ENCODE measurements around the gene BEND5. TPM values are rescaled to one million over a fixed set of nuclear protein-coding genes. Genes with fewer than 3 reads are reported as not detected.
A peak's percentile ranks its signal among the peaks of the same experiment; 100 is the strongest.

BEND5 gene
- total RNA-seq, 2 donors from 2014 or later: 0.35 to 5.3 TPM

- Mint-ChIP-seq H3K27ac (no peak overlapping the region), H3K4me3 (peak overlapping the region; percentile 51), H3K36me3 (ENCODE audit: low read depth) (peaks cover 6% of the 10 kb centered on the region), H3K4me1 (peaks cover 10% of the 10 kb centered on the region), H3K27me3 (peaks cover 40% of the 10 kb centered on the region), H3K9me3 (no peaks in the 10 kb centered on the region)
- no peak for ATAC-seq (replicated peaks)
Observed at GRCh38 chr1:48777219-48777895, 666 bp upstream of the BEND5 start.

- H3K9me3 Mint-ChIP-seq: no peaks in the 10 kb centered on the region
- ATAC-seq (replicated peaks): no peak
- H3K4me3 Mint-ChIP-seq: peak overlapping the region; percentile 61
- no peak overlapping the region for H3K27ac Mint-ChIP-seq
- peaks cover 45% of the 10 kb centered on the region for H3K27me3 Mint-ChIP-seq
- peaks cover 6% of the 10 kb centered on the region for H3K36me3 Mint-ChIP-seq (ENCODE audit: low read depth)
- H3K4me1 Mint-ChIP-seq: peaks cover 10% of the 10 kb centered on the region
Observed at GRCh38 chr1:48775831-48776392, 779 bp downstream of the BEND5 start.

GRCh38 chr1:48773133-48773532 is 3.6 kb downstream of the BEND5 start:
- peaks cover 6% of the 10 kb centered on the region for H3K36me3 Mint-ChIP-seq (ENCODE audit: low read depth)

GRCh38 chr1:48772211-48772610 is 4.5 kb downstream of the BEND5 start:
- Mint-ChIP-seq H3K4me3 (no peak overlapping the region), H3K27ac (no peak overlapping the region), H3K9me3 (no peaks in the 10 kb centered on the region), H3K27me3 (peaks cover 44% of the 10 kb centered on the region), H3K4me1 (peaks cover 6% of the 10 kb centered on the region), H3K36me3 (ENCODE audit: low read depth) (peaks cover 6% of the 10 kb centered on the region)
- ATAC-seq (replicated peaks): no peak

More at GRCh38 chr1:48773133-48773532, 3.6 kb downstream of the BEND5 start:
- Mint-ChIP-seq H3K4me1 (peaks cover 10% of the 10 kb centered on the region), H3K27me3 (peaks cover 43% of the 10 kb centered on the region), H3K27ac (no peak overlapping the region), H3K4me3 (no peak overlapping the region), H3K9me3 (no peaks in the 10 kb centered on the region)
- ATAC-seq (replicated peaks): peak; percentile 23

- Mint-ChIP-seq H3K27me3 (peaks cover 41% of the 10 kb centered on the region), H3K4me1 (peaks cover 5% of the 10 kb centered on the region), H3K9me3 (no peaks in the 10 kb centered on the region), H3K36me3 (ENCODE audit: low read depth) (peaks cover 6% of the 10 kb centered on the region), H3K27ac (no peak overlapping the region), H3K4me3 (no peak overlapping the region)
- ATAC-seq (replicated peaks): no peak
Observed at GRCh38 chr1:48771561-48771960, 5.1 kb downstream of the BEND5 start.

- no peak for ATAC-seq (replicated peaks)
- no peak overlapping the region for H3K4me3 Mint-ChIP-seq
- no peaks in the 10 kb centered on the region for H3K36me3 Mint-ChIP-seq (ENCODE audit: low read depth)
Observed at GRCh38 chr1:48767975-48768510, 8.6 kb downstream of the BEND5 start.

GRCh38 chr1:48765335-48765734 is 11.4 kb downstream of the BEND5 start:
- Mint-ChIP-seq H3K27ac (no peak overlapping the region), H3K4me1 (no peaks in the 10 kb centered on the region), H3K27me3 (peaks cover 16% of the 10 kb centered on the region), H3K9me3 (peaks cover 7% of the 10 kb centered on the region), H3K4me3 (no peak overlapping the region), H3K36me3 (ENCODE audit: low read depth) (no peaks in the 10 kb centered on the region)
- no peak for ATAC-seq (replicated peaks)

More at GRCh38 chr1:48767975-48768510, 8.6 kb downstream of the BEND5 start:
- Mint-ChIP-seq H3K27ac (no peak overlapping the region), H3K4me1 (no peaks in the 10 kb centered on the region), H3K27me3 (peaks cover 34% of the 10 kb centered on the region), H3K9me3 (peaks cover 7% of the 10 kb centered on the region)

GRCh38 chr1:48761986-48762385 is 14.7 kb downstream of the BEND5 start:
- no peak overlapping the region for H3K4me3 Mint-ChIP-seq
- H3K4me1 Mint-ChIP-seq: no peaks in the 10 kb centered on the region
- ATAC-seq (replicated peaks): no peak

GRCh38 chr1:48761411-48761810 is 15.3 kb downstream of the BEND5 start:
- Mint-ChIP-seq H3K27ac (no peak overlapping the region), H3K36me3 (ENCODE audit: low read depth) (peaks cover 6% of the 10 kb centered on the region), H3K4me1 (no peaks in the 10 kb centered on the region), H3K4me3 (no peak overlapping the region), H3K27me3 (peaks cover 13% of the 10 kb centered on the region), H3K9me3 (peaks cover 7% of the 10 kb centered on the region)
- no peak for ATAC-seq (replicated peaks)

More at GRCh38 chr1:48761986-48762385, 14.7 kb downstream of the BEND5 start:
- peaks cover 13% of the 10 kb centered on the region for H3K27me3 Mint-ChIP-seq
- peaks cover 6% of the 10 kb centered on the region for H3K36me3 Mint-ChIP-seq (ENCODE audit: low read depth)
- peaks cover 7% of the 10 kb centered on the region for H3K9me3 Mint-ChIP-seq
- H3K27ac Mint-ChIP-seq: no peak overlapping the region

GRCh38 chr1:48760857-48761256 is 15.8 kb downstream of the BEND5 start:
- Mint-ChIP-seq H3K4me1 (no peaks in the 10 kb centered on the region), H3K27me3 (peaks cover 16% of the 10 kb centered on the region), H3K36me3 (ENCODE audit: low read depth) (peaks cover 6% of the 10 kb centered on the region), H3K27ac (no peak overlapping the region), H3K9me3 (peaks cover 7% of the 10 kb centered on the region), H3K4me3 (no peak overlapping the region)
- ATAC-seq (replicated peaks): no peak

- Mint-ChIP-seq H3K36me3 (ENCODE audit: low read depth) (peaks cover 6% of the 10 kb centered on the region), H3K9me3 (peaks cover 2% of the 10 kb centered on the region), H3K27ac (no peak overlapping the region), H3K4me1 (no peaks in the 10 kb centered on the region), H3K27me3 (peaks cover 9% of the 10 kb centered on the region), H3K4me3 (no peak overlapping the region)
- no peak for ATAC-seq (replicated peaks)
Observed at GRCh38 chr1:48758976-48759375, 17.7 kb downstream of the BEND5 start.

GRCh38 chr1:48757363-48757762 is 19.3 kb downstream of the BEND5 start:
- no peak for ATAC-seq (replicated peaks)

GRCh38 chr1:48756683-48757316 is 19.9 kb downstream of the BEND5 start:
- H3K4me3 Mint-ChIP-seq: no peak overlapping the region
- H3K36me3 Mint-ChIP-seq (ENCODE audit: low read depth): peaks cover 6% of the 10 kb centered on the region
- H3K27ac Mint-ChIP-seq: no peak overlapping the region
- H3K9me3 Mint-ChIP-seq: no peaks in the 10 kb centered on the region
- ATAC-seq (replicated peaks): no peak
- H3K27me3 Mint-ChIP-seq: peaks cover 6% of the 10 kb centered on the region
- no peaks in the 10 kb centered on the region for H3K4me1 Mint-ChIP-seq

More at GRCh38 chr1:48757363-48757762, 19.3 kb downstream of the BEND5 start:
- H3K27me3 Mint-ChIP-seq: peaks cover 6% of the 10 kb centered on the region
- no peak overlapping the region for H3K4me3 Mint-ChIP-seq
- no peaks in the 10 kb centered on the region for H3K9me3 Mint-ChIP-seq
- H3K4me1 Mint-ChIP-seq: no peaks in the 10 kb centered on the region
- H3K27ac Mint-ChIP-seq: no peak overlapping the region
- peaks cover 6% of the 10 kb centered on the region for H3K36me3 Mint-ChIP-seq (ENCODE audit: low read depth)

- ATAC-seq (replicated peaks): no peak
- Mint-ChIP-seq H3K27ac (no peak overlapping the region), H3K4me1 (no peaks in the 10 kb centered on the region), H3K27me3 (peaks cover 3% of the 10 kb centered on the region), H3K9me3 (no peaks in the 10 kb centered on the region), H3K4me3 (no peak overlapping the region), H3K36me3 (ENCODE audit: low read depth) (peaks cover 3% of the 10 kb centered on the region)
Observed at GRCh38 chr1:48753293-48753692, 23.4 kb downstream of the BEND5 start.

- H3K4me3 Mint-ChIP-seq: no peak overlapping the region
- H3K27ac Mint-ChIP-seq: no peak overlapping the region
- no peak for ATAC-seq (replicated peaks)
- H3K36me3 Mint-ChIP-seq (ENCODE audit: low read depth): no peaks in the 10 kb centered on the region
- no peaks in the 10 kb centered on the region for H3K4me1 Mint-ChIP-seq
- no peaks in the 10 kb centered on the region for H3K27me3 Mint-ChIP-seq
- H3K9me3 Mint-ChIP-seq: no peaks in the 10 kb centered on the region
Observed at GRCh38 chr1:48750109-48750508, 26.6 kb downstream of the BEND5 start.
